ENCODE data around the gene USP47. TPM values are rescaled to one million over a fixed set of nuclear protein-coding genes. Genes with fewer than 3 reads are reported as not detected.

Gene USP47
- total RNA-seq, 4 donors from 2014 or later = 61.0 to 83.3 (median 72.8) TPM

- ATAC-seq (ENCODE audit: low FRiP score) (no peak), DNase-seq (ENCODE audit: low spot score) (no peak)
- TF ChIP-seq CTCF (IDR thresholded peaks at IDR 0.05) = no peak
Measured at GRCh38 chr11:11978792-11979487, 137.2 kb downstream of the USP47 start.

DNA sequence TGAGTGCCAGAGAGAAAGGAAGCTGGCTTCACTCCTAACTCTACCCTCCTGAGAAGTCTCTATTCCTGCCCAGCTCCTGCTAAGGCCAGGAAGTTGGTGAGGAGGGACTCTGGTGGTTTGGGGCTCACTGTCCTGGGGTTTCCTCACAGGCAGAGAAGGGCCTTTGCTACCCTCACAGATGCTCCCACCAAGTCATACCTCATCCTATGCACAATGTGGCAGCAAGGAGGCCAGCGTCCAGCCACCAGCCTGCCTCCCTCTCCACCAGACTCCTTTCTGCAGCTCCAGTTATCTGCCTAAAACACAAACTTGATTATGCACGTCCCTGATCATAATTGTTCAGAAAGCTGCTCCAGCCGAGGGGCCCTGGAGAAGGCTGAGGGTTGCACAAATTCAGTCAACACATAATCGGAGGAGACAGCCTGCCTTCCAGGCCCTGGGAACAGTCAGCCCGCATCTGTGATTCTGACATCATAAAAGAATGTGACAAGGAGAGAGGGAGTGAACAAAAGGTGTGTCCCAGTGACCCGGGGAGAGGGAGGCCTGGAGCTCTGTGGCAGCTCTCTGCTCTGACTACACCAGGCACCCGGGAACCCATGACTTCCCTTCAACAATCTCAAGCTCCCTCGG, 137.8 kb downstream of the USP47 start:
- TF ChIP-seq CTCF (IDR thresholded peaks at IDR 0.05) = no peak
- no peak for ATAC-seq (ENCODE audit: low FRiP score)

DNA sequence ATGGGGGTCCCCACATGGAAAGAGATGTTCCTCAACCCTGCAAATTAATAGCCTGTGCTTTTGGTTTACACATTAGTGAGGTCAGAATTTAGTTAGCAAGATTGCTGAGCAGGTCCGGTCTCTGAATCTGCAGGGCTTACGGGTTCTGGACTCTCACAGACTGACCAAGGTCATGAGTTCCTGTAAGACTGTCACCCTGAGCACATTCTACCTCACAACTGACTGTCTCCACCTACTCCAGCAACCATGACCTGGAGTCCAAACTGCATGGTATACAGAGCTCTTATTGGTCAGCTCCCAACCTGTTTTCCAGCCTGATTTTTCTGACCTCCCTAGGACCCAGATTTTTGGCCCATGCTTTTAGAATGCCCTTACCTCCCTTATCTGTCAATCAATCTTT, 138.4 kb downstream of the USP47 start:
- ATAC-seq (ENCODE audit: low FRiP score) (no peak), DNase-seq (ENCODE audit: low spot score) (no peak)
- TF ChIP-seq CTCF (IDR thresholded peaks at IDR 0.05) = no peak

More for the DNA sequence above, 137.8 kb downstream of the USP47 start:
- no peak for DNase-seq (ENCODE audit: low spot score)

DNA sequence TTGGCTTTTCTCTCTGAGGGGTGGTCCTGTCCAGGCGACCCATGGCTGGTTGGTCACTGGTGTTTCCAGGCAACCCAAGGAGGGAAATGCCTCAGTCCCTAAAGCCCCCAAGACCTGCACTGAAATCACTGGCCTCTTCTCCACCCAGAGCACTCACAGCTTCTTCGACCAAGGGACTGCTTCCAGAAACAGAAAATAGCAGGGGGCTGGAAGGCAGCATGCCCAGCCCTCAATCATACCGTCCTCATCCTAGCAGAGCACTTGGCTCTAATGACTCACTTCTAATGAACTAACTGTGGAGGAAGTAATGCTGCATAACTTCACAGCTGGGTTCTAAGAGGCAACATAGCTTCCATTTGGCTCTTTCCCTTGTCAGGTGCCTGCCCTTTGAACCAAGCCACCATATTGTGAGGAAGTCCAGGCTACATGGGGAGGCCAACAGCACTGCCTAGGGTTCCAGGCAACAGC, 139.1 kb downstream of the USP47 start:
- TF ChIP-seq CTCF (IDR thresholded peaks at IDR 0.05) = no peak
- ATAC-seq (ENCODE audit: low FRiP score) (no peak), DNase-seq (ENCODE audit: low spot score) (no peak)

DNA sequence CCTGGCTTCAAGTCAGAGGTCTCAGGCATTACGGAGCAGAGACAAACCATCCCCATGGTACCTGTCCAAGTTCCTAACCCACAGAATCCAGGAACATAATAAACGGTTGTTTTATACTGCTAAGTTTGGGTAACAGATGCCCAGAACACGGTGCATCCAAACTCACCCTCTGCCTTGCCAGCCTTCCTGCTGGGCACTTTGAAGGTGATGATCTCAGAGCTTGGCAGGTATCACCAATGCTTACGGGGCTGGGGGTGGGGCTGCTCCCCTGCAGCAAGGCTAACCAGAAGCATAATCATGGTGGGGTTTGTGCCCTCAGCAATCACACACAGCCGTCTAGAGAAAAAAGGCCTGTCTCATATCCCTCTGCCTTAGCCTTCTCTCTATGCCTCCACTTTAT, 139.6 kb downstream of the USP47 start:
- DNase-seq (ENCODE audit: low spot score) (no peak), ATAC-seq (ENCODE audit: low FRiP score) (no peak)

DNA sequence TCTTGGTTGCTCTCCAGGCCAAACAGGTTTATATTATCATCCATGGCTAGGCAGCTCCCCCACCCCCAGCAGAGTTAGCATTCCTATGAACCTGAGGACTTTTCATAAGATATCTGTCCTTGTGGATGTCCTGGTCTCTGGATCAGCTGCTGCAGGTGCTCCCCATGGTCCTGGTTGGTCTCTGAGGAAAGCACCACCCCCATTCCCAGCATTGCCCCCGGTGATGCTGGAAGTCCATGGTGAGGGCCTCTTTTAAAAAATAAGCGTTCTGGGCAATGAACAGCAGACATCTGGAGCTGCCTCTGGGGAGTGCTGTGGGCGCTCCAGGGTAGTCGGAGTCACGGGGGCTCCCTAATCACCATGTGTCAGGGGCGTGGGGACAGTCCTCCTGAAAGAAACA, 140.1 kb downstream of the USP47 start:
- TF ChIP-seq CTCF (IDR thresholded peaks at IDR 0.05) = no peak
- ATAC-seq (ENCODE audit: low FRiP score) (no peak), DNase-seq (ENCODE audit: low spot score) (no peak)

More for the DNA sequence above, 139.6 kb downstream of the USP47 start:
- no peak for TF ChIP-seq CTCF (IDR thresholded peaks at IDR 0.05)

GRCh38 chr11:11982461-11982860, 140.7 kb downstream of the USP47 start:
- TF ChIP-seq CTCF (IDR thresholded peaks at IDR 0.05) = no peak
- no peak for ATAC-seq (ENCODE audit: low FRiP score)
- no peak for DNase-seq (ENCODE audit: low spot score)

All from omental fat pad (tissue), 4 donors.